Measurements from ENCODE around the gene DRC7.

Gene DRC7

GRCh38 chr16:57646388-57647039 lies 48.1 kb upstream of the DRC7 start:
- Histone ChIP-seq H3K79me2 (ENCODE audit: control insufficient read depth, low read length) (no peaks in the 10 kb centered on the region), H3K4me1 (ENCODE audit: control insufficient read depth, low read length) (peaks cover 16% of the 10 kb centered on the region), H3K9me3 (ENCODE audit: control insufficient read depth, insufficient read depth, low read length) (no peaks in the 10 kb centered on the region; the same call in 1 of the 2 replicates), H3K4me2 (ENCODE audit: low read length) (no peak overlapping the region), H3F3A (ENCODE audit: control insufficient read depth, insufficient read depth) (no peaks in the 10 kb centered on the region), H3K36me3 (ENCODE audit: control insufficient read depth, low read length) (no peaks in the 10 kb centered on the region), H4K20me1 (ENCODE audit: control insufficient read depth, insufficient read depth, low read depth, low read length) (peaks cover 10% of the 10 kb centered on the region; the same call in 1 of the 2 replicates), H3K9me2 (replicated peaks; ENCODE audit: control insufficient read depth, low read length) (no peaks in the 10 kb centered on the region), H3K4me3 (ENCODE audit: low read length) (no peak overlapping the region), H3K27ac (ENCODE audit: low read depth, low read length) (no peak overlapping the region), H3K27me3 (ENCODE audit: control insufficient read depth, low read length) (peaks cover 7% of the 10 kb centered on the region)
- TF ChIP-seq CTCF (IDR thresholded peaks at IDR 0.05; ENCODE audit: low read depth, low read length, poor library complexity, severe bottlenecking) (no peak), EZH2phosphoT487 (IDR thresholded peaks at IDR 0.05; ENCODE audit: borderline replicate concordance, low read length) (no peak)

GRCh38 chr16:57647136-57647875 lies 47.3 kb upstream of the DRC7 start:
- H3K4me2 ChIP-seq (ENCODE audit: low read length) = no peak overlapping the region
- no peak for TF ChIP-seq EZH2phosphoT487 (IDR thresholded peaks at IDR 0.05; ENCODE audit: borderline replicate concordance, low read length)
- H3K4me1 ChIP-seq (ENCODE audit: control insufficient read depth, low read length) = peaks cover 16% of the 10 kb centered on the region

GRCh38 chr16:57648125-57648524 lies 46.5 kb upstream of the DRC7 start:
- Histone ChIP-seq H3K4me2 (ENCODE audit: low read length) (no peak overlapping the region), H3K4me1 (ENCODE audit: control insufficient read depth, low read length) (peaks cover 16% of the 10 kb centered on the region), H3K27ac (ENCODE audit: low read depth, low read length) (no peak overlapping the region), H3K4me3 (ENCODE audit: low read length) (no peak overlapping the region), H3K9me2 (replicated peaks; ENCODE audit: control insufficient read depth, low read length) (no peaks in the 10 kb centered on the region), H3K9me3 (ENCODE audit: control insufficient read depth, insufficient read depth, low read length) (no peaks in the 10 kb centered on the region; the same call in 1 of the 2 replicates), H4K20me1 (ENCODE audit: control insufficient read depth, insufficient read depth, low read depth, low read length) (peaks cover 6% of the 10 kb centered on the region; the same call in 1 of the 2 replicates), H3K27me3 (ENCODE audit: control insufficient read depth, low read length) (peaks cover 5% of the 10 kb centered on the region), H3F3A (ENCODE audit: control insufficient read depth, insufficient read depth) (no peaks in the 10 kb centered on the region), H3K36me3 (ENCODE audit: control insufficient read depth, low read length) (no peaks in the 10 kb centered on the region), H3K79me2 (ENCODE audit: control insufficient read depth, low read length) (no peaks in the 10 kb centered on the region)
- TF ChIP-seq EZH2phosphoT487 (IDR thresholded peaks at IDR 0.05; ENCODE audit: borderline replicate concordance, low read length) (no peak), CTCF (IDR thresholded peaks at IDR 0.05; ENCODE audit: low read depth, low read length, poor library complexity, severe bottlenecking) (no peak)

More at GRCh38 chr16:57647136-57647875, 47.3 kb upstream of the DRC7 start:
- Histone ChIP-seq H3K9me3 (ENCODE audit: control insufficient read depth, insufficient read depth, low read length) (no peaks in the 10 kb centered on the region; the same call in 1 of the 2 replicates), H3K9me2 (replicated peaks; ENCODE audit: control insufficient read depth, low read length) (no peaks in the 10 kb centered on the region), H3K79me2 (ENCODE audit: control insufficient read depth, low read length) (no peaks in the 10 kb centered on the region), H3K27ac (ENCODE audit: low read depth, low read length) (no peak overlapping the region), H3K36me3 (ENCODE audit: control insufficient read depth, low read length) (no peaks in the 10 kb centered on the region), H3K27me3 (ENCODE audit: control insufficient read depth, low read length) (peaks cover 7% of the 10 kb centered on the region), H4K20me1 (ENCODE audit: control insufficient read depth, insufficient read depth, low read depth, low read length) (peaks cover 7% of the 10 kb centered on the region; the same call in 1 of the 2 replicates), H3K4me3 (ENCODE audit: low read length) (no peak overlapping the region), H3F3A (ENCODE audit: control insufficient read depth, insufficient read depth) (no peaks in the 10 kb centered on the region)

Data from DOHH2 (cell line).